ENCODE data around the gene TCERG1L. TPM values are rescaled to one million over a fixed set of nuclear protein-coding genes. Genes with fewer than 3 reads are reported as not detected.

TCERG1L gene
- total RNA-seq, 1 donor from 2014 or later = 0.46 TPM

DNA sequence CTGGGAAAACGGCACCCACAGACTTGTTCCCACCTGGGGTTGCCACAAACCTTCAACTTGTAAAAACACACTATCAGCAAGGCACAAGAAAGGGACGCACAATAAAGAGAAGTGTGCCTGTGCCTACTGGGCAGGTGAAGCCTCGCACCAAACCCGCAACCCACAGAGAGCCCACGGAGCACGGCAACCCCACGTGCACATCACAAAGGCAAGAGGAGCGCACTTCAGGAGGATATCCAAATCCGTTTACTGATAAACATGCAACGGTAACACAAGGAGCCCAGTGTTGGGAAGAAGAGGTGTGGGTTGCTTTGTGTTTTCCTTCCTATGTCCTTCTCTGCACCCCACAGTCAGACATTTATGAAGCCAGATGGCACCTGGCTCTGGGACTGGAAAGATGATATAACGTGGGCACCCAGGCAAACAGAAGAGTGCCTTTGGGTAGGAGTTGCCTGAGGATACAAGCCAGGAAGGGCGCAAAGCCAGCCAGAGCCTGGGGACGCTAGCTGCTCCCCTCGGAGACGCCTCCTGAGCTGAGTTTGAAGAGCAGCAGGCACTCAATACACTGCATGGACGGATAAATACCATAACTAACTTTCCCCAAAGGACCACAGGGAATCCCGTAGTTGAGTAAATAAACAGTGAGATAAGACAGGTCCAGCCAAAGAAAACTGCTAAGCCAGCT, 41.6 kb downstream of the TCERG1L start:
- TF ChIP-seq CTCF (IDR thresholded peaks at IDR 0.05; ENCODE audit: insufficient read depth, low read length, poor library complexity, severe bottlenecking) = no peak
- Histone ChIP-seq H3K4me3 (ENCODE audit: low read depth, low read length) (no peak overlapping the region), H3K36me3 (ENCODE audit: control insufficient read depth, insufficient read depth, low read length) (no peaks in the 10 kb centered on the region), H3K27me3 (ENCODE audit: control insufficient read depth, insufficient read depth, low read length) (no peaks in the 10 kb centered on the region)
- no peak for DNase-seq (ENCODE audit: low read depth)

- H3K4me3 ChIP-seq (ENCODE audit: low read depth, low read length) = no peak overlapping the region
- no peaks in the 10 kb centered on the region for H3K36me3 ChIP-seq (ENCODE audit: control insufficient read depth, insufficient read depth, low read length)
- no peak for DNase-seq (ENCODE audit: low read depth)
- H3K27me3 ChIP-seq (ENCODE audit: control insufficient read depth, insufficient read depth, low read length) = no peaks in the 10 kb centered on the region
- no peak for TF ChIP-seq CTCF (IDR thresholded peaks at IDR 0.05; ENCODE audit: insufficient read depth, low read length, poor library complexity, severe bottlenecking)
Measured at GRCh38 chr10:131267814-131268095, 43.8 kb downstream of the TCERG1L start.

- Histone ChIP-seq H3K27me3 (ENCODE audit: control insufficient read depth, insufficient read depth, low read length) (no peaks in the 10 kb centered on the region), H3K36me3 (ENCODE audit: control insufficient read depth, insufficient read depth, low read length) (no peaks in the 10 kb centered on the region), H3K4me3 (ENCODE audit: low read depth, low read length) (no peak overlapping the region)
- DNase-seq (ENCODE audit: low read depth) = no peak
- TF ChIP-seq CTCF (IDR thresholded peaks at IDR 0.05; ENCODE audit: insufficient read depth, low read length, poor library complexity, severe bottlenecking) = no peak
Measured at GRCh38 chr10:131266936-131267813, 44.3 kb downstream of the TCERG1L start.

DNA sequence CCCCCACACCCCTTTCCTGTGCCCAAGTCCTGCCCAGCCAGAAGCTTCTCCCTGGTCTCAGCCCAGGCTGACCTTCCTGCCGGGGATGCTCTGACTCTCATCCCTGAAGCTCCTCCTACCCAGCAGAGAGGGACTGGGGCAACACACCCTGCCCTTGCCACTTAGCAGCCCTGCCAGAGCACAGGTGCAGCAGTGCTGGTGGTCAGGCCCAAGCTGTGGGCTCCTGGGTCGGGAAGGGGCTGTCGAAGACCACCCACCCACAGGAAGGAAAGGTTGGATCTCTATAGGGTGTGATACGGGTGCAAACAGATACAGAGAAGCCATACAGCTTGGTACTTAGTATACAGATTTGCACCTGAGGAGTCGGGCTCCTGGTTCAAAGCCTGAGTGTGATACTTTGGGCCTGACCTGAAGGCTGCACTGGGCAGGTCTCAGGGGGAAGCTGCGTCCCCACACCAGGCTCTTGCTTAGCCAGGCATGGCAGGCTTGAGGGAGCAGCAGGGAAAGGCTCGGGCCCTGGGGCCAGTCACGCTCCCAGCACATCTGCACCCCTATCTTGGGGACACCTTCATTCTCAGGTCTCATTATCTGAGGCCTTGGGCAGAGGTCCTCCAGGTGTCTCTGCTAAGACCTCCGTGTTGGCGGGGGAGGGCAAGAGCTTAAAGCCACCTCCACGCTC, 47.3 kb downstream of the TCERG1L start:
- no peak for TF ChIP-seq CTCF (IDR thresholded peaks at IDR 0.05; ENCODE audit: insufficient read depth, low read length, poor library complexity, severe bottlenecking)
- H3K36me3 ChIP-seq (ENCODE audit: control insufficient read depth, insufficient read depth, low read length) = no peaks in the 10 kb centered on the region
- H3K27me3 ChIP-seq (ENCODE audit: control insufficient read depth, insufficient read depth, low read length) = no peaks in the 10 kb centered on the region
- no peak for DNase-seq (ENCODE audit: low read depth)
- H3K4me3 ChIP-seq (ENCODE audit: low read depth, low read length) = no peak overlapping the region

GRCh38 chr10:131261890-131262475, 49.5 kb downstream of the TCERG1L start:
- Histone ChIP-seq H3K4me3 (ENCODE audit: low read depth, low read length) (no peak overlapping the region), H3K36me3 (ENCODE audit: control insufficient read depth, insufficient read depth, low read length) (no peaks in the 10 kb centered on the region), H3K27me3 (ENCODE audit: control insufficient read depth, insufficient read depth, low read length) (no peaks in the 10 kb centered on the region)
- no peak for DNase-seq (ENCODE audit: low read depth)
- no peak for TF ChIP-seq CTCF (IDR thresholded peaks at IDR 0.05; ENCODE audit: insufficient read depth, low read length, poor library complexity, severe bottlenecking)

Measured in kidney epithelial cell (primary cell).